Measurements from ENCODE around the gene FMN1.

GRCh38 chr15:32935139-32935538, 259.4 kb downstream of the FMN1 start:
- TF ChIP-seq RCOR1 (IDR thresholded peaks at IDR 0.05; ENCODE audit: low read depth, low read length) (no peak), RAD21 (conservative IDR thresholded peaks at IDR 0.05 in 1 of 2, IDR thresholded peaks at IDR 0.05 in 1 of 2) (no peak), CTCF (IDR thresholded peaks at IDR 0.05) (no peak), POLR2A (IDR thresholded peaks at IDR 0.05; ENCODE audit: low read length) (no peak), ESRRA (IDR thresholded peaks at IDR 0.05; ENCODE audit: borderline replicate concordance, low read length) (no peak), RNF2 (IDR thresholded peaks at IDR 0.05; ENCODE audit: borderline replicate concordance, low read depth) (no peak)

Measured in A549 (cell line).